IPS-NIHi11 (cell line): ENCODE measurements around the gene CPXM2.

Experiments used
- DNase-seq: peaks from one replicate; pipeline ENCODE4 v3.0.0; 2012; ENCODE audit warnings: mixed read lengths, low spot score

The CPXM2 gene

GRCh38 chr10:123771877-123772644 lies 119.5 kb downstream of the CPXM2 start:
- no peak for DNase-seq

GRCh38 chr10:123769647-123770046 lies 122.0 kb downstream of the CPXM2 start:
- DNase-seq: no peak

- DNase-seq: no peak
Observed at GRCh38 chr10:123766761-123767160, 124.8 kb downstream of the CPXM2 start.

GRCh38 chr10:123766012-123766411 lies 125.6 kb downstream of the CPXM2 start:
- DNase-seq: no peak

- DNase-seq: no peak
Observed at GRCh38 chr10:123761666-123762230, 129.9 kb downstream of the CPXM2 start.

- no peak for DNase-seq
Observed at GRCh38 chr10:123761038-123761428, 130.6 kb downstream of the CPXM2 start.

GRCh38 chr10:123760356-123761037 lies 131.1 kb downstream of the CPXM2 start:
- DNase-seq: no peak

- no peak for DNase-seq
Observed at GRCh38 chr10:123759501-123760031, 132.0 kb downstream of the CPXM2 start.

GRCh38 chr10:123759041-123759440 lies 132.6 kb downstream of the CPXM2 start:
- no peak for DNase-seq

- no peak for DNase-seq
Observed at GRCh38 chr10:123757853-123758252, 133.8 kb downstream of the CPXM2 start.

GRCh38 chr10:123755061-123755460 lies 136.5 kb downstream of the CPXM2 start:
- DNase-seq: peak; percentile 28

- DNase-seq: no peak
Observed at GRCh38 chr10:123754123-123754522, 137.5 kb downstream of the CPXM2 start.

GRCh38 chr10:123751342-123752134 lies 140.1 kb downstream of the CPXM2 start:
- no peak for DNase-seq

GRCh38 chr10:123750901-123751300 lies 140.7 kb downstream of the CPXM2 start:
- DNase-seq: no peak

- no peak for DNase-seq
Observed at GRCh38 chr10:123748711-123749110, 142.9 kb downstream of the CPXM2 start.

GRCh38 chr10:123747426-123747825 lies 144.2 kb downstream of the CPXM2 start:
- no peak for DNase-seq

GRCh38 chr10:123746942-123747341 lies 144.7 kb downstream of the CPXM2 start:
- DNase-seq: peak; percentile 29

GRCh38 chr10:123746520-123746919 lies 145.1 kb downstream of the CPXM2 start:
- no peak for DNase-seq

- no peak for DNase-seq
Observed at GRCh38 chr10:123746061-123746460, 145.5 kb downstream of the CPXM2 start.

GRCh38 chr10:123744224-123744536 lies 147.4 kb downstream of the CPXM2 start:
- no peak for DNase-seq

- DNase-seq: no peak
Observed at GRCh38 chr10:123743441-123744223, 148.0 kb downstream of the CPXM2 start.
